Esophagus squamous epithelium (tissue), 4 donors: ENCODE measurements around the gene ATPAF2.

Experiments used
- POLR2A ChIP-seq, 4 donors: fragments of 450-650 bp; IDR thresholded peaks; one replicate each; pipeline ENCODE4 v1.6.1; 2017; ENCODE audit warnings: antibody characterized with exemption in 4 of 4, mild to moderate bottlenecking in 4 of 4, moderate library complexity in 3 of 4
- TF ChIP-seq, protein P1 (sequence below), 6 experiments: fragments of 450-650 bp in 4 of 6; fragments of 200-600 bp in 2 of 6; sonication (generic) in 2 of 6; IDR thresholded peaks; one replicate each; pipeline ENCODE4 v1.5.1; 2016 to 2019; ENCODE audit warnings: antibody characterized with exemption in 6 of 6, mild to moderate bottlenecking in 4 of 6, moderate library complexity in 4 of 6

DNA sequence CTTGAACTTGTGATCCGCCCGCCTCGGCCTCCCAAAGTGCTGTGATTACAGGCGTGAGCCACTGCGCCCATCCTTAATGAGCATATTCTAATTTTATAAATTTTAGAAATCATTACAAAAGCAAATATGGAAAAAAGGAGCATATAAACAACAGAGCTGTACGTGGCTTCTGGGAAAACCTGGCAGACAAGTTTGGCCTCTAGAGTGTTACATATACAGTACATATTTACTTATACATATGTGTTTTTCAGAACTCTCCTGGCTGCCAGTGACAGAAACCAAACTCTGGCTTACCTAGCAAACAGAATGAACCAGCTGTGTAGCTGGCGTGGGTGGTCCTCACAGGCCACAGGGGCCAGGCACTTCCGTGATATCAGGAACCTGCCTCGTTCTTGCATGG is 56.2 kb downstream of the ATPAF2 start:
- TF ChIP-seq, protein P1, sequence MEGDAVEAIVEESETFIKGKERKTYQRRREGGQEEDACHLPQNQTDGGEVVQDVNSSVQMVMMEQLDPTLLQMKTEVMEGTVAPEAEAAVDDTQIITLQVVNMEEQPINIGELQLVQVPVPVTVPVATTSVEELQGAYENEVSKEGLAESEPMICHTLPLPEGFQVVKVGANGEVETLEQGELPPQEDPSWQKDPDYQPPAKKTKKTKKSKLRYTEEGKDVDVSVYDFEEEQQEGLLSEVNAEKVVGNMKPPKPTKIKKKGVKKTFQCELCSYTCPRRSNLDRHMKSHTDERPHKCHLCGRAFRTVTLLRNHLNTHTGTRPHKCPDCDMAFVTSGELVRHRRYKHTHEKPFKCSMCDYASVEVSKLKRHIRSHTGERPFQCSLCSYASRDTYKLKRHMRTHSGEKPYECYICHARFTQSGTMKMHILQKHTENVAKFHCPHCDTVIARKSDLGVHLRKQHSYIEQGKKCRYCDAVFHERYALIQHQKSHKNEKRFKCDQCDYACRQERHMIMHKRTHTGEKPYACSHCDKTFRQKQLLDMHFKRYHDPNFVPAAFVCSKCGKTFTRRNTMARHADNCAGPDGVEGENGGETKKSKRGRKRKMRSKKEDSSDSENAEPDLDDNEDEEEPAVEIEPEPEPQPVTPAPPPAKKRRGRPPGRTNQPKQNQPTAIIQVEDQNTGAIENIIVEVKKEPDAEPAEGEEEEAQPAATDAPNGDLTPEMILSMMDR (IDR thresholded peaks at IDR 0.05) = no peak
- no peak for TF ChIP-seq POLR2A (IDR thresholded peaks at IDR 0.05)
